Measurements from ENCODE around the gene PACSIN2. TPM values are rescaled to one million over a fixed set of nuclear protein-coding genes. Genes with fewer than 3 reads are reported as not detected.

PACSIN2 gene
- total RNA-seq, 1 donor from 2014 or later, result 49.1 TPM

DNA sequence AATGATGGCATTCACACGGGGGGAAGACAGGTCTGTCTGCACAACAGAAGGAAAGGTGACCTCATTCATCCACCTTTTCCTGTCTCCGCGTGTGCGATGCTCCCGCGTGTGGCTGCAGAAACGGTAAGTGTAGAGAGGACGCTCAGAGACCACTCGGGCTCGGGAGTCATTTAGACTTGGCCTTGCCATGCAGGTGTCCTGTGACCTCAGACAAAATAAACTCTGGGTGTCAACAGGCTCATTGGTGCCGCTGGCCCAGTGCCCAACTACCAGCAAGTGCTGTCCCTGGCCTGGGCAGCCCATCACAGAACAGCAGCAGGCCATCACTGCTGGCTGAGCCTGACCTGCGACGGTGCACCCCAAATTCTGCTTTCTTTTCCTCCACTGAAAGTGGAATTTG lies 109.7 kb downstream of the PACSIN2 start:
- DNase-seq, result no peak

DNA sequence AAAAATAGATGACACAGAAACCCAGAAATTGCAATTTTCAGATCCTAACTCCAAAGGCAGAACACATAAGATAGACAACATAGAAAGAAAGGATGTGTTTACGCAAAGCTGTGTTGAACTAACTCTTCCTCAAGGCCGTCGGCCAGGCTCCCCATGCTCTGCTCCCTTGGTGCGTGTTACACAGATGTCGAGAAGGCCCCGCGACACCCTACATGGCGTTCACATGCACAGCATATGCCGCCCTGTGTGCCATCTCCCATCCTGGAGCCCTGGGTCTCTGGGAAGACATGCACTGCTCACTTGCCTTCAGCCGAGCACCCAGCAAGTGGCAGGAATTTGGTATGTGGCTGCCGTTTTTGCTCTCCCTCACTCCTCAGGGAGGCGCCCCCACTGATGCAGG lies 110.9 kb downstream of the PACSIN2 start:
- no peak for DNase-seq

DNA sequence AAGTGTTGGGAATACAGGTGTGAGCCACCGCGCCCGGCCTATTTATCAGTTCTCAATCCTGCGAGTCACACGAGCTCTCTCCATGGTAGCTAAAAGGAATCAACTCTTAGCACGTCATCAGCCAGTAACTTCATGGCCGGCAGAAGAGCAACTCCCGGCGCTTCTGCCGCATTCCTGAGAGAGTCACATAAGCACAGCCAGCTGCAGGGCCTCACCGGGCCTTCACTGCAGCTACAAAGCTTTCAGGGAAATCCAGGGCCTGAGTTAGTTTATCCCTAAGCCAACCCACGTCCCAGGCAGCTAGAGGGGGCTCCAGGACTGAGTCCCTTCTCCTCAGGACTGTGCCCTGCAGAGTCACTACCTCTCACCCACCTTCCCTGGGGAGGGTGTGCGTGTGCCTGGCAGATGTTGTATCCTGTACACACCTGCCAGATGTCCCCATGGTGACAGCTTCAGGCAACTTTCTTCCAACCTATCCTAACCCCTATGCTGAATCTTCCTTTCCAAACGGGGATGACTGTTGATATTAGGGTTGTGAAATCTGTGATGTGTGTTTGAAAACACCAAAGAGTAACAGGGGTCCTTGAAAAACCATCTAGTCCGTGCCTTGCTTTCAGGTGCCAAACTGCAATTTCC lies 112.0 kb downstream of the PACSIN2 start:
- peak; percentile 78 for DNase-seq

DNA sequence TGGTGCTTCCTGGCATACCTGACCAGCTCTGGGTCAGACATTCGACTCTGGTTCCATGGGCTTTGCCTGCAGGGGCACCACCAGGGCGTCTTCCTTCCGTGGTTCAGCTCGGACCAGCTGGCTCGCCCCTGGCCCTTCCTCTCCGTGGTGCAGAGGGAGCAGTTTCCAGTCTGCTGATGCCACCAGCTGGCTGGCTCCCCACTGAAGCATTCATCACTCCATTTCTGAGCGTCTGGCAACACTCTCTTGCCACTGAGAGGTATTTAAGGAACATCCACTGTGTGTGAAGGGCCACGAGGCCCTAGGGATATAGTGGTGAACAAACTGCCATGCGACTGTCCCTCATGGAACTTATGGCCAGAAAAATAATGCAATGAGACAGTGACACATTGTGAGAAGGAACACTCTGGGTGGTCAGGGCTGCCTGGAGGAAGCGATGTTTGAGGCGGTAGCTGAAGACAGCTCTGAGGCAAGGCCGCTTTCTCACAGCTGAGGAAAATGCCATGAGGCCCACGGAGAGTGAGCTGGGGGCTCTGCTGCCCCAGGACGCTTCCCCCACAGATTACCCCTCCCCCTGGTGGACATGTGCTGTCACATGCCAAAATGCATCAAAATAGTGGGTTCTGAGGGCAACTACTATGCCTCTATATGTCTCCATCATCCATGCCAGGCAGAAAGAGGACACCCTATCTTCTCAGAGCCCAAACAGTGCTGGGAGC lies 113.0 kb downstream of the PACSIN2 start:
- peak; percentile 82 for DNase-seq

DNA sequence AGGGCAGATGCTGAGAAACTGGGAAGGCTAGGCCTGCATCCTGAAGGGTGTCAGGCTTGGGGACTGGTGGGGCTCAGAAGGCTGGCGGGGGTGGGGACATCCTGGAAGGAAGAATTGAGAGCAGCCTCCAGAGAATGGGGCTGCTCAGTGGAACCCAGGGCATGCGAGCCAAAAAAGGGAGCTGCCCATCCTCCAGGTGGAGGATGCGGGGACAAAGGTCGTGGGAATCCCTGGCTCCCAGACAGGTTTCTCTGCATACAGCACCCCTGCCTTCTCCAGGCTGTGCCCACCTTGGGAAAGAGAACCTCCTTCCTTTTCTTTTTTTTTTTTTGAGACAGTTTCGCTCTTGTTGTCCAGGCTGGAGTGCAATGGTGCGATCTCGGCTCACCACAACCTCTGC lies 117.0 kb downstream of the PACSIN2 start:
- DNase-seq, result no peak

DNA sequence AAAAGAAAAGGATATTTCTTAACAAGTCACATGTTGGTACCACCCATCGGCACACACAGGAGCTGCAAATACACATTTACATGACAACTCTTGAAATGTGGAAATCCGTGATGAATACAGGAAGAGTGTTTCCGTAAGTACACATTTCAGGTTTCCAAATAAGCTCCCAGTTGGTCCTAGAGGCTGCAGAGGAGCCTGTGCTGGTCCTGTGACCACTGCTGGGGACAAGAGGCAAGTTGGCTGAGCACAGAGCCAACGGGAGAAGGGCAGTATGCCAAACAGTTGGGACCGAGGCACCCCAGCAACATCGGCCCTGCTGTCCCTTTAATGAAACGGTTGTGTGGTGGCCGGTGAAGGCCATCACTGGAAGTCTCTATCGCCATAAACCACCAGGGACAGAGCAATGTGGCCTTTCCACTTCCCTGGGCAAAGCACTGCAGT lies 119.4 kb downstream of the PACSIN2 start:
- no peak for DNase-seq

DNA sequence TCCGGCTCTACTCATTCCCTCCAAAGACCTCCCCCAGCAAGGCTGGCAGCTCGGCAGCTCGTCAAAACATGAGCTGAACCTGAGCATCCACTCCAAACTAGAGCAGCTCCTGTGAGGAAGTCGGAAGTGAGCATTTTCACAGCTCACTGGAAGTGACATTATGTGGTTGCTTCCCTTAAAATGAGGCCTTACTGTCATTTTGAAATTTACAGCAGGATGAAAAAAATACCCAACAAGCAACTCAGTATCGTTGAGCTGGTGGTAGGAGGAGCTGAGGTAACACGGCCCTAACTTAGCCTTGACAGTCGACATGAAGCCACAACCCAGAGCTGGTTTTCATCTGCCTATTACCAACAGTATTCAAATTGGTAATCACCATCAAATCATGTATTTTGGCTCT lies 119.9 kb downstream of the PACSIN2 start:
- no peak for DNase-seq

DNA sequence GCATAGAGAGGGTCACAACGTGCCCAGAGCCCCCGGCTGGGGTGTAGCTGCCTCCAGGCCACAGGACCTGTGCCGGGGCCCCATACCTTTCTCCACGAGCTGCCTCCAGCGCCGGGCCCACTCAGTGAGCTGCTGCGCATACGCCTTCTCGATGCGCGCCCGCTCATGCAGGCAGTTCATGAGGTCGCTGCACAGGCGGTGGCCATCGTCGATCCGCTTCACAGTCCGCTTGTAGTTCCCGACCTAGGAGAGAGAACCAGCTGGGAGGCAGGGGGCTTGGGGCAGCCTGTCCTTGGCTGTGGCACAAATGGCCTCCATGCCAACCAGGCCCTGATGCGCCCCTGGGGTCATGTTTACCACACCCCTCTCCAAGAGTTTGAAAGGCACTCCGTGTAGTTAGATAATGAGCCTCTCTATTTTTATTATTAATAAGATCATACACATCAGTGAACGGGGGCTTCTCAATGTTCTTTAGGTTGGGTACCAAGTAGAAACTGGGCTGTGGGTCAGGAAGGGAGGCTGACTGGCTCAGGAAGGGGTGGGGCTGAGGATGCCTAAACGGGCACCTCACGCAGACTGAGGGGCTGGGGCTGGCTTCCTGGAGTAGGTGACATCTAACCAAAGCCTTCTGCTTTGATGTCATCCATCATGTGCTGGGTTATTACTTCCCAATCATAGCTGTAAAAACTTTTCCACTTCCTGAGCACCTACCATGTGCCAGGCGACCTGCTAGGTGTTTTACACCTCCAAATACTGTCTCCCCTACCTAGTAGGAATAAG lies 121.4 kb downstream of the PACSIN2 start:
- DNase-seq, result no peak

DNA sequence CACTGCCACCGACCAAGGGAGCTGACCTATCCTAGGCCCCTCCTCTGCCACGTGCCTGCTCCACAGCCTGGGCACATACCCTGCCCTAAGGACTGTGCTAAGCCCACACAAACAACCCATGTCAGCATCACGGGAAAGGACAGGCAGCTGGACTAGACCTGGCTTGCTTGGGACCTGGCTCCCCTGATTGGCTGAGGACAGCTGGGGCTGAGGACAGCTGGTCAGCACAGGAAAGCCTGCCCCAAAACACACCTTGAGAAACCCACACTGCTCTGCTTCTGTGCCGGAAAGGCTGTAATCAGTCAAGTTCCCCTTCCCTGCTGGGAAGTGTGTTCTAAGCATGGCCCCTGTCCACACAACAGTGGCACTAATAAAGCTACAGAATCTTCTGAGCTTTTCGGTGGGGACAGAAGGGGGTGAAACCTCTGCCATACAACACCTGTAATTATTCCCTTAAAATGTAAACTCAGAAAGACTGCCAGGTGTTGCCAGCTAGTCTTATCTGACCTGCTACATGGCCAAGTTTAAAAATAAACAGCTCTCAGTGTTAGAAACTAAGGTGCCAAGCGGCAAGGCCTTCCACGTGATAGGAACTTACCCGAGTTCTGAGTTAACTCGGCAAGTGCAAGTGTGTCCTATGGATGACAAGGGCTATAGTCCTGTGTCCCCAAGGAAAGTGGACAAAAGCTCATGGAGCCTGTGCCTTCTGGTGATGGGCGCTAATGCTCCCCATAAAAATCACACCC lies 122.2 kb downstream of the PACSIN2 start:
- DNase-seq, result no peak

DNA sequence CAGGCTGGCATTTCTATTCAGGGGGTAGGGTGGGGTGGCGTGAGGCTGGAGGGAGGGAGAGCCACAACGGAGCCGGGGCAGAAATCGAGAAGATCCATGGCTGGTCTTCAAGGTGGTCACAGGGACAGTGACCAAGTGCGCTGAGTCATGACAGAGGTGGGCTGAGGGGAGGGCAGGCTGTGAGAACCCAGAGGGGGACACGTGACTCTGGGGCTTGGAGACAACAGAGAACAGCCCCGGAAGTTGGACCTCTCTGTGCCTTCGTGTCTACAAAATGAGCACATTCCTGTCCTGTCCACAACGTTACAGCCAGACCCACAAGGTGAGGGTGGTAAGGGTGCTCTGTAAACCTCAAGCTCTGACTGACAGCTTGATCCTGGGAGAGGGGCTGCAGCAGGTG lies 122.8 kb downstream of the PACSIN2 start:
- DNase-seq, result no peak

DNA sequence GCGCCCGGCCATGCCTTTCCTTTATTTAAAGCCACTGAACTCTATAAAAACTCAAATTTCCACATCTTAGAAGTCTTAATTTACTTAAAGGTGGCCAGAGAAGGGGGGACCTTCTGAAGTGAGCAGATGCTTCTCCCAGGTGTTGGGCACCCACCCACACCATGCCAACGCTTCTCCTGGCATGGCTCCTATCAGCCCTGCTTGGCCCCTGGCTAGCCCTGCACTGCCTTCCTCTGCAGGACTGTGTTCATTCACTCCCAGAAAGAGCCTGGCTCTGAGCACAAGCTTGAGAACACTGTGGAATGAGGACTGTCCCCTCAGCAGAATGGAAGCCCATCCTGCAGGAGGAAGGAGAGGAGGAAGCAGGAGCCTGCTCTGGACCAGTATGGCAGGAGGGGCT lies 123.3 kb downstream of the PACSIN2 start:
- DNase-seq, result no peak

DNA sequence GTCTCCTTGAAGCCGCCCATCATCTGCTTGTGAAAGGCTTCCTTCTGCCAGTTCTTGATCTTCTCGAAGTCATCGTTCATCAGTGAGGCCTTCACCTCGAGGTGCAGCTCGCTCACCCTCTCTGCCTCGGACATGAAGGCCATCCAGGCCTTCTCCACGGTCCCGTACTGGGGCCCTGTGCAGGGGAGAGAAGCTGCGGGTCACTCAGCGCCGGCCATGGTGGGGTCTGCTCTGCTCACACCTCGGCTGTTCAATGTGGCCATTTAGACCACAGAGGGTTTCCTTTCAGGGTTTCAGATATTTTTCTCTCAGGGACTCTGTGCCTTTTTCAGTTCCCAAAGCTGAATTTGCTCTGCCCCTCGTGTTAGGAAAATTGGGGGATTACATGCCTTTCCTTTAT lies 123.9 kb downstream of the PACSIN2 start:
- DNase-seq, result no peak

DNA sequence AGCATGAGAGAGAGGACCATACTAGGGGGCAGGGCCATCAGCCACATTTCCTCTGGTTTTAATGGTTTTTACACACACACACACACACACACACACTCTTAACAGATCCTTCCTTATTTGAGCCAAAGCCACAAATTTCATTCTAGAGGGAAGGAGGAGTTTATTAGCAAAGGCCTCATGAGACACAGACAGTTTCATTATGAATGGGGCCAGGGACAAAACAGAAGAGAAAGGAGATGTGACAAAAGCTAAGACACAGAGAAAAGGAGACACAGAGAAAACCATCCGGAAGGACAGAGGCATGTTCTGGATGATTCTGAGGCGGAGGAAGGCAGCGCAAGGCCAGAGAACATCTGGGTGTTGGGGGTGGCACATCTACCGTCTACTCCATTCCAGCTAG lies 125.6 kb downstream of the PACSIN2 start:
- DNase-seq, result no peak

DNA sequence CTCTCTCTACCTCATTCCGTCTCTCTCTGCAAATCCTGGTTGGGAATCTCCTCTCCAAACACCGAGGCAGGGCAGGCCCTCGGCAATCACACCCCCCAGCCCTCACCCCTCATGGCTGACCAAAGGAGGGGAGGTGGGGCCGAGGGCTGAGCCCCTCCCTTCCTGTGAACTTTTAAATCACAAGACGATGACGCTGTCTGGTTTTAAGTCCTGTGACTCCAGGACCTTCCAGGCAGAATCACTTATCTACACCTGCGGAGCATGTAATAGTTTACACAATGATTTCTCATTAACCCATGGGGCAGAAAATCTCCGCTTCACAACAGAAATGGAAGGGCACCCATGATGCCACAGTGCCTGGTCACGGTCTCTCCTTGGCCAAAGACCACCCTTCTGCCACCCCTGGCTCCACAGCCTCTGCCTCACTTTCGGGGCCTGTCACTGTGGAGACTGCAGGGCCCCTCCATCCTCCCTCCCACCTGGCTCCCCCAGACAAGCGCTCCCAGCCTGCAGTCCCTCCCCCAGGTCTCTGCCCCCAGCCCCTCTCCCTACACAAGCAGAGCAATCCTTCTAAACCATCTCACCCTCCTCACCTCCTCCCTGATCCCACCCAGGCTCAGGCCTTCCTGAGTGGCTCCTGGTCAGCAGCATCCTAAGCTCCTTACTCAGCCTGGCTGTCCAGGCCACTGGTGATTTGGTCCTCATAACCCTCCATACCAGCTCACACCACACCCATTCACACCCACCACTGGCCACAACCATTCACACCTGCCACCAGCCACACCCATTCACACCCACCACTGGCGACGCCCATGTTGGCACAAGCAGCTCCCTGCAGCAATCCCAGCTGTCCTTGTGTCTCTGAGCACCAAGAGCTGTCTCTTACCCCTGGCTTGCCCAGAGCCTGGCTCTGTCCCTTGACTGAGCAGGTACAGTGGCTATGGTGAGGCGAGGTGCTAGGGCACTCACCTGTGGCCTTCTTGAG lies 127.1 kb downstream of the PACSIN2 start:
- no peak for DNase-seq

DNA sequence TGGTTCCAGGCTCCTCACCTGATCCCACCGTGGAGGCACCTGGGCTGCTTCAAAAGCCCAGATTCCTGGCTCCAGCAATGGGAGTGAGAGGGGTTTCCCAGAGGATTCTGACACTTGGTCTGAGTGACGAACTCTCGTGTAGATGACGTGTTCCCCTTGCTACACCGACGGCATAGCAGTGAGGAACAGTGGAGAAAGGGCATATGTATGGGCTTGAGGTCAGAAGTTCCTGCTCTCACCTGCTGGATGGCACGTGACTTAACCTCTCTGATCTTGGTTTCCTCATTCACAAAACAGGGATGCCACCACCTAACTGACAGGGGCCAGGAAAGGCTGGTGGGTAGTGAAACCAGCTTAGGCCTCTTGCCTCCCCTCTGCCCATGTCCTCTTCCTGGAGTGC lies 127.8 kb downstream of the PACSIN2 start:
- no peak for DNase-seq

DNA sequence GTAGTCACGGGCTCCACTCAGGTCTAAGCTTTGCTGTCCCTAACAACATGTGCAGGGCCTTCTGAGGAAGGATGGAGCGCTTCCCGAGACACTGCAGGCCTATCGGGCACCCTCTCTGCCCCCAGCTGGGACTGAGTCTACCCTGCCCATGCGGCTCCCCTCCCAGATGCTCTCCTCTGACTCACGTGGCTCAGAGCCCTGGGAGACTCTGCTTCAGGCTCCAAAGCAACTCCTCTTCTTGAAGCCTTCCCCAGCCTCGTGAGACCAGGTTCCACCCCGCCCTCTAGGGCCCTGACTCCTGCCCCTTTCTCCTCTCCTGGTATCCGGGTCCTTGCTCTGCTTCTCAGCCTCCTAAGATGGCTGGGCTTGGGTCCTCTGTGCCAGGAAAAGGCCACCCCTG lies 129.5 kb downstream of the PACSIN2 start:
- DNase-seq, result no peak

DNA sequence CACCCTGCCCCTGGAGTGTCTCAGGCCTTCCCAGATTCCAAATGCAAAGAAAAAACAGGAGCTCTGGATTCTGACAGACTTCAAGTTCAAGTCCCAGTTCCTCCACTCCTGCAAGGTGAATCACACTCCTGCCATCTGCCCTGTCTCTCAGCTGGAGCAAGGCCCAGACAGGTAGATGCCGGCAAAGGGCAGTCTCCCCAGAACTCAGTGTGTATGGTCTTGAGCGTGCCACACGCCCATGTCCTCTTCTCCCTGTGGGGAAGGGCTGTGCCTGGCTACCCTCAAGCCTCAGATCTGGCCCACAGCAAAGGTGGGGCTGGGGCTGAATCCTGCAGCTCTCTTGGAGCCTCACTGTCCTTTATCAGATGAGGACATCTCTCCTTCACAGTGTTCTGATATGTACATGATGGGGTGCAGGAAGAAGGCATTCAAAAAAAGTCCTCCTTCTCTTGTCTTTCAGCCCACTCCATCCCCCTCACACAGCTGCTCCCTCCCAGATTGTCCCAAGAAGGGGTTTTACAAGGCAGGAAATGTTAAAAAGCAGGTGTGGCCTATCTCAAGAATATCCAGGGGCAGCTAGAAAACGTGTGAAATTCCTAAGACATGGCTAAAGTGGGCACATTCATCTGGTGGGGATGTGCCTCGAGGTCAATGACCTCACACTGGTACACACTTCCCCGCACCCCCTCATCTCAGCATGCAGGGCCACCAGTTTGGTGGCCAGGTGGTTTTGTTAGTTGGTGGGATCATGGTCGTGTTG lies 130.2 kb downstream of the PACSIN2 start:
- DNase-seq, result no peak

DNA sequence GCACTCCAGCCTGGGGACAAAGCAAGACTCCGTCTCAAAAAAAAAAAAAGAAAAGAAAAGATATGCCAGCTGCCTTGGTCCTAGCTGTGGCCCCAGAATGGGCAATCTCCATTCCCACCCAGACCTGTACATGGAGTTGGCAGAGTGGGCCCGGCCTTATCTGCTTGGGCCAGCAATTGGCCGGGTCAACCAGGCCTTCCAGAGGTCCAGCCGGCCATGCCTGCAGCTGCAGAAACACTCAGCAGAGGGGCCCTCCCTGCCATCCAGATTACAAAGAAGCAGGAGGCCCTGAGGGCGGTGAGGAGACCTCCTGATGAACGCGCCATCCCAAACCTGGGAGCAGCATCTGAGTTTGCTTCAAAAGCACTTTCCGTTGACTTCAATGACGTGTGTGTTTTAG lies 131.0 kb downstream of the PACSIN2 start:
- no peak for DNase-seq

DNA sequence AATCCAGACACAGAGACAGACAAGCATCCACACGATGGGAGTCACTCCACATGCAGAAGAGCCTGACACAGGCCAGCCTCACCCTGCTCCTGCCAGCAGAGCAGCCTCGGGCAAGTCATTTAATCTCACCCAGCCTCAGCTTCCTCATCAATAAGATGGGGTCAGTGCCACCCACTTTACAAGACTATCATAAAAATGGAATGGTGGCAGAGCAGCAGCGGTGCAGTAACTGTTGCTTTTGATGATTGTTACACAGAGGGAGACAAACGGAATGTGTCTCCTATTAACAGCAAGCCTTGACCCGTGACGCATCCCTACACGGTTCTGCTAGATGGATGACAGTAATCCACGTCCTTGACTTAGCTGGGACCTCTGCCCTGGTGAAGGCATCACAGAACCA lies 131.8 kb downstream of the PACSIN2 start:
- DNase-seq, result no peak

DNA sequence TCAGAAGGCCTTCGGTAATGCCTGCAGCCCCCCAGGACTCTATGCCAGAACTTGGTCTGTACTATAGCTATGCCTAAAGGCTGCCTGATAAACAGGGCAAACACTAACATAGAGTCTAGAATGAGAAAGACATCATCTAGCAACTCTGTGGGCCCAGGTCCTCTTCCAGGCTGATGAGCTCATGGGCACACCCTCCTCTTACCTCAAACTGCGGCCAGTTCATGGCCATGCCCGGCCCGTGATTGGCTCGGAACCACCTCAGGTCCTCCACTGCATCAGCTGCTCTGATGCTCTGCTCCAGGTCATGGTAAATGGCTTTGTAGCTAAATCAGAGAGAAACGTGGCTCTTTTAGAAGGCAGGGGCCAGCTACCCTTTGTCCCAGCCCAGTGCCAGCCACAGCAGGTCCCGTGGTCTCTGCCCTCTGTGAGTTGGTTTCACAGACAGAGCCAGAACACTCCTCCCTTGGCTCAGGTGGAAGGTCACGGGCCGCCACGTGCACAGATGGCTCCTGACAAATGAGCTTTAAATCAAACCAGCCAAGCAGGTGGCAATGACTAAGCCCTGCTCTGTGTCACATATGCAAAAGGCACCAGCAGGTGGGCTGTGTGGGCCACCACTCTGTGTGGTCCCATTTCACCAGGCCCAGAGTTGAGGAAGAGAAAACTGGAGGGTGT lies 132.8 kb downstream of the PACSIN2 start:
- DNase-seq, result no peak
